Ovary (tissue), 9 donors: ENCODE measurements around the gene VENTX. TPM values are rescaled to one million over a fixed set of nuclear protein-coding genes. Genes with fewer than 3 reads are reported as not detected.

ENCODE experiments used
- DNase-seq, 5 donors: peaks; one replicate each; pipeline ENCODE4 v3.0.0-alpha.2; 2019 to 2020
- H3K27ac ChIP-seq, 2 donors: fragments of 200-600 bp; one replicate each; pipeline versions ENCODE4 v1.5.1 to v1.8.0; 2019 to 2022
- H3K27me3 ChIP-seq: fragments of 200-600 bp; one replicate; pipeline ENCODE4 v1.8.0; 2022
- H3K36me3 ChIP-seq: fragments of 200-600 bp; sonication (generic); one replicate; pipeline ENCODE4 v1.5.1; 2019
- H3K4me1 ChIP-seq: one replicate; pipeline ENCODE4 v1.8.1; 2013; ENCODE audit warnings: mild to moderate bottlenecking, moderate library complexity; ENCODE audit not compliant: insufficient read depth
- H3K4me3 ChIP-seq: fragments of 200-600 bp; sonication (generic); one replicate; pipeline ENCODE4 v1.5.1; 2017
- H3K9me3 ChIP-seq, 2 donors: fragments of 200-600 bp in 1 of 2; sonication (generic) in 1 of 2; one replicate each; pipeline versions ENCODE4 v1.5.1 to v1.8.1; 2013 to 2019; ENCODE audit warnings: mild to moderate bottlenecking in 1 of 2, moderate library complexity in 1 of 2
- CTCF ChIP-seq, 3 donors: fragments of 450-650 bp in 2 of 3; fragments of 200-600 bp in 1 of 3; IDR thresholded peaks; one replicate each; pipeline versions ENCODE4 v1.5.1 to v1.8.0; 2016 to 2022; ENCODE audit warnings: antibody characterized with exemption in 3 of 3, mild to moderate bottlenecking in 1 of 3
- EP300 ChIP-seq: sonication (generic); formaldehyde crosslinking; IDR thresholded peaks from one replicate; pipeline ENCODE4 v1.6.1; 2017; ENCODE audit warnings: antibody characterized with exemption
- POLR2A ChIP-seq: fragments of 450-650 bp; IDR thresholded peaks from one replicate; pipeline ENCODE4 v1.6.1; 2017; ENCODE audit warnings: antibody characterized with exemption, mild to moderate bottlenecking, moderate library complexity
- WGBS, 3 donors: extraction: QIAGEN DNeasy Blood & Tissue Kit in 1 of 3; methylation state at CpG; one replicate each; pipeline versions ENCODE4 v1.1.5 to v1.1.7; 2013 to 2017; 5-methylcytosine and 5-hydroxymethylcytosine counted together
- intact Hi-C, 4 donors: fragments of 100-400 bp; cut with DNase I; formaldehyde crosslinking; loops; one replicate each; pipeline versions ENCODE4 v1.11.0 to v1.15.1; 2022 to 2023
- polyA plus RNA-seq, 2 donors: library from polyadenylated mRNA; stranded (reverse); fragments of 200-250 nt in 1 of 2; fragments of 350-450 nt in 1 of 2; fragmentation: Illumina TruSeq in 1 of 2; extraction: RNeasy Lipid Tissue Mini Kit (QIAGEN cat#74804) in 1 of 2; gene quantifications; one replicate each; pipeline ENCODE4 v1.2.3, GENCODE V29; 2013 to 2014
- total RNA-seq, 7 donors: library from RNA; depleted of rRNA in 2 of 7; stranded (reverse); fragments of >200 nt in 2 of 7; fragmentation: NEBNext Ultra II Directional in 3 of 7; extraction: Animal tissue kit (Norgen Biotek cat#: 25700) in 3 of 7; gene quantifications; one replicate each; pipeline versions ENCODE4 v1.1.0 to v1.2.4, GENCODE V29; 2016 to 2023
- donor health status: DM: no; HTN: no; CAD: no; lungs with moderate emphysema.
- donor health status: DM: no; HTN: no; CAD: no.
- donor health status: Bipolar disorder and iron deficiency.
- donor health status: DM: yes; HTN: yes; CAD: no.
- donor health status: DM: no; HTN: no; CAD: no.
- donor health status: DM: yes; HTN: yes; CAD: no.

The VENTX gene
- total and polyA plus RNA-seq, 9 donors = 0.23 to 2.2 (median 0.83) TPM

GRCh38 chr10:133196221-133196915 is 41.3 kb upstream of the VENTX start:
- no peak for TF ChIP-seq CTCF (IDR thresholded peaks at IDR 0.05)
- TF ChIP-seq POLR2A = no peak
- TF ChIP-seq EP300 = no peak
- Histone ChIP-seq H3K4me1 (no peaks in the 10 kb centered on the region), H3K27me3 (no peaks in the 10 kb centered on the region), H3K4me3 (no peak overlapping the region), H3K9me3 (no peaks in the 10 kb centered on the region), H3K27ac (no peak overlapping the region), H3K36me3 (no peaks in the 10 kb centered on the region)
- DNase-seq = peak in 1 of 5 donors; percentile 27
- intact Hi-C loops = no loop called here
- 72 to 85% (median 81%) methylated on average over 22 to 24 of the region's 24 CpGs for WGBS, 3 donors

- no peak overlapping the region for H3K4me3 ChIP-seq
- TF ChIP-seq EP300 (no peak), CTCF (IDR thresholded peaks at IDR 0.05) (no peak), POLR2A (no peak)
- intact Hi-C loops = no loop called here
- H3K9me3 ChIP-seq = no peaks in the 10 kb centered on the region
- no peaks in the 10 kb centered on the region for H3K36me3 ChIP-seq
- 87 to 90% (median 88%) methylated on average over 40 of the region's 40 CpGs for WGBS, 3 donors
- DNase-seq = peak in 1 of 5 donors; percentile 27
- no peak overlapping the region for H3K27ac ChIP-seq
- no peaks in the 10 kb centered on the region for H3K4me1 ChIP-seq
- no peaks in the 10 kb centered on the region for H3K27me3 ChIP-seq
Measured at GRCh38 chr10:133196936-133197758, 40.5 kb upstream of the VENTX start.

- Histone ChIP-seq H3K27me3 (no peaks in the 10 kb centered on the region), H3K27ac (no peak overlapping the region), H3K4me1 (no peaks in the 10 kb centered on the region), H3K4me3 (no peak overlapping the region), H3K9me3 (no peaks in the 10 kb centered on the region), H3K36me3 (no peaks in the 10 kb centered on the region)
- intact Hi-C loops = no loop called here
- no peak for TF ChIP-seq EP300
- peak in 1 of 5 donors; percentile 21 for DNase-seq
- WGBS, 3 donors = 88 to 91% (median 90%) methylated on average over 9 of the region's 9 CpGs
Measured at GRCh38 chr10:133197786-133198185, 39.9 kb upstream of the VENTX start.

GRCh38 chr10:133198206-133198605 is 39.4 kb upstream of the VENTX start:
- no peaks in the 10 kb centered on the region for H3K4me1 ChIP-seq
- no peak overlapping the region for H3K4me3 ChIP-seq
- H3K9me3 ChIP-seq = no peaks in the 10 kb centered on the region
- WGBS, 3 donors = 91 to 99% (median 95%) methylated on average over 19 to 26 of the region's 26 CpGs
- no peaks in the 10 kb centered on the region for H3K27me3 ChIP-seq
- TF ChIP-seq CTCF (IDR thresholded peaks at IDR 0.05) (no peak), POLR2A (no peak), EP300 (no peak)
- no peak overlapping the region for H3K27ac ChIP-seq
- intact Hi-C loops = no loop called here
- no peaks in the 10 kb centered on the region for H3K36me3 ChIP-seq
- DNase-seq = peak in 1 of 5 donors; percentile 26
